GM18499 (cell line): ENCODE data around the gene ZNF525.
"Not testable (repeated sequence)": the region's sequence is repeated elsewhere in the genome, so short reads cannot be mapped to it uniquely, and the experiment has no call there.

Experiments used
- ATAC-seq: cut with Tn5 transposase; IDR thresholded peaks from one replicate; pipeline ENCODE4 v1.9.1; 2021; ENCODE audit warnings: moderate number of reproducible peaks; ENCODE audit not compliant: insufficient read depth, unreplicated experiment

Gene ZNF525

GRCh38 chr19:53394974-53395839 is 29.7 kb downstream of the ZNF525 start, which contains the start of gene ZNF765:
ZNF765 (plus strand) TSS chr19:53395149; CDS start chr19:53398016, 2,867 bp downstream.
- no peak for ATAC-seq

- ATAC-seq = not testable (repeated sequence)
Observed at GRCh38 chr19:53395840-53396524, 30.5 kb downstream of the ZNF525 start.

GRCh38 chr19:53396525-53396868 is 31.0 kb downstream of the ZNF525 start:
- ATAC-seq = no peak

- ATAC-seq = not testable (repeated sequence)
Observed at GRCh38 chr19:53397918-53398317, 32.4 kb downstream of the ZNF525 start.

GRCh38 chr19:53409505-53410204 is 44.1 kb downstream of the ZNF525 start:
- ATAC-seq = no peak

- not testable (repeated sequence) for ATAC-seq
Observed at GRCh38 chr19:53420520-53421315, 55.2 kb downstream of the ZNF525 start.

GRCh38 chr19:53422551-53422950 is 57.0 kb downstream of the ZNF525 start:
- no peak for ATAC-seq

GRCh38 chr19:53423074-53423473 is 57.6 kb downstream of the ZNF525 start:
- ATAC-seq = not testable (repeated sequence)

GRCh38 chr19:53423680-53424079 is 58.2 kb downstream of the ZNF525 start:
- not testable (repeated sequence) for ATAC-seq

GRCh38 chr19:53424968-53425597 is 59.6 kb downstream of the ZNF525 start:
- ATAC-seq = no peak

GRCh38 chr19:53431399-53432087 is 66.0 kb downstream of the ZNF525 start, which contains the start of gene ZNF761:
ZNF761 (plus strand) TSS chr19:53431984; CDS start chr19:53447269, 15,285 bp downstream.
- peak; percentile 75 for ATAC-seq

- peak; percentile 11 for ATAC-seq
Observed at GRCh38 chr19:53432088-53432661, 66.7 kb downstream of the ZNF525 start.
